Neural progenitor cell (in vitro differentiated cells): ENCODE data around the gene MIF4GD.

Experiments
- CTCF ChIP-seq: fragments of 200-600 bp; sonication (generic); IDR thresholded peaks from 2 replicates; pipeline ENCODE4 v1.5.1; 2017; ENCODE audit warnings: antibody characterized with exemption, mild to moderate bottlenecking
- EZH2 ChIP-seq: fragments of 200-600 bp; sonication (generic); IDR thresholded peaks from 2 replicates; pipeline ENCODE4 v1.6.1; 2017; ENCODE audit warnings: antibody characterized with exemption, mild to moderate bottlenecking, moderate library complexity

GRCh38 chr17:75270966-75271232, at the start of gene MIF4GD:
- TF ChIP-seq EZH2 = no peak
- no peak for TF ChIP-seq CTCF
